ENCODE results near the gene IDH3G. TPM values are rescaled to one million over a fixed set of nuclear protein-coding genes. Genes with fewer than 3 reads are reported as not detected.
"Not testable (repeated sequence)": the region's sequence is repeated elsewhere in the genome, so short reads cannot be mapped to it uniquely, and the experiment has no call there.

Gene IDH3G
- total RNA-seq, 1 donor from 2014 or later, result 118 TPM

- intact Hi-C loops (cut with DNase I), result no loop called here
- H3K9me3 ChIP-seq, result no peaks in the 10 kb centered on the region
- peak overlapping the region; percentile 13 to 24 for H3K4me3 ChIP-seq
- H3K4me1 ChIP-seq, result peaks cover 5% of the 10 kb centered on the region
- peak overlapping the region; percentile 15 for H3K27ac ChIP-seq
- TF ChIP-seq POLR2AphosphoS5 (IDR thresholded peaks at IDR 0.05; ENCODE audit: insufficient read depth in 1 of 2, low read depth in 1 of 2), result peak in 1 of 2 donors; percentile 6
- TF ChIP-seq POLR2A (IDR thresholded peaks at IDR 0.05), result no peak
- TF ChIP-seq CTCF (IDR thresholded peaks at IDR 0.05), result no peak
- H3K27me3 ChIP-seq, result no peaks in the 10 kb centered on the region
- H3K36me3 ChIP-seq, result no peaks in the 10 kb centered on the region
- DNase-seq (ENCODE audit: extremely low spot score in 2 of 2), result no peak
Measured at GRCh38 chrX:153744210-153745066, 49.7 kb downstream of the IDH3G start.

- H3K4me3 ChIP-seq, result peak overlapping the region; percentile 13 to 24
- H3K27me3 ChIP-seq; H3K4me1 ChIP-seq; H3K9me3 ChIP-seq; intact Hi-C loops (cut with DNase I); H3K36me3 ChIP-seq: not testable (repeated sequence)
- peak in 1 of 2 donors; percentile 10 for TF ChIP-seq POLR2AphosphoS5 (IDR thresholded peaks at IDR 0.05; ENCODE audit: insufficient read depth in 1 of 2, low read depth in 1 of 2)
- H3K27ac ChIP-seq, result peak overlapping the region; percentile 15
- DNase-seq (ENCODE audit: extremely low spot score in 2 of 2), result peak in 1 of 2 donors; percentile 86
Measured at GRCh38 chrX:153743468-153744209, 50.5 kb downstream of the IDH3G start.

GRCh38 chrX:153742796-153743467, 51.2 kb downstream of the IDH3G start:
- DNase-seq (ENCODE audit: extremely low spot score in 2 of 2); H3K36me3 ChIP-seq; H3K27me3 ChIP-seq; H3K4me1 ChIP-seq; H3K9me3 ChIP-seq; intact Hi-C loops (cut with DNase I); H3K4me3 ChIP-seq: not testable (repeated sequence)
- peak overlapping the region; percentile 15 for H3K27ac ChIP-seq

- H3K27ac ChIP-seq; H3K4me3 ChIP-seq; H3K27me3 ChIP-seq; H3K9me3 ChIP-seq; intact Hi-C loops (cut with DNase I); DNase-seq (ENCODE audit: extremely low spot score in 2 of 2); H3K4me1 ChIP-seq; H3K36me3 ChIP-seq: not testable (repeated sequence)
Measured at GRCh38 chrX:153742111-153742510, 52.1 kb downstream of the IDH3G start.

GRCh38 chrX:153741446-153741845, 52.7 kb downstream of the IDH3G start:
- no peak for DNase-seq (ENCODE audit: extremely low spot score in 2 of 2)
- intact Hi-C loops (cut with DNase I), result no loop called here
- Histone ChIP-seq H3K27ac (no peak overlapping the region), H3K4me1 (peaks cover 5% of the 10 kb centered on the region), H3K9me3 (no peaks in the 10 kb centered on the region), H3K36me3 (no peaks in the 10 kb centered on the region), H3K27me3 (no peaks in the 10 kb centered on the region), H3K4me3 (no peak overlapping the region)
- no peak for TF ChIP-seq CTCF (IDR thresholded peaks at IDR 0.05)
- TF ChIP-seq POLR2A (IDR thresholded peaks at IDR 0.05), result no peak
- TF ChIP-seq POLR2AphosphoS5 (IDR thresholded peaks at IDR 0.05; ENCODE audit: insufficient read depth in 1 of 2, low read depth in 1 of 2), result no peak

GRCh38 chrX:153740631-153741222, 53.4 kb downstream of the IDH3G start:
- intact Hi-C loops (cut with DNase I), result no loop called here
- no peak for TF ChIP-seq POLR2AphosphoS5 (IDR thresholded peaks at IDR 0.05; ENCODE audit: insufficient read depth in 1 of 2, low read depth in 1 of 2)
- no peak for TF ChIP-seq CTCF (IDR thresholded peaks at IDR 0.05)
- TF ChIP-seq POLR2A (IDR thresholded peaks at IDR 0.05), result no peak
- no peak overlapping the region for H3K27ac ChIP-seq
- peaks cover 5% of the 10 kb centered on the region for H3K4me1 ChIP-seq
- no peaks in the 10 kb centered on the region for H3K36me3 ChIP-seq
- H3K9me3 ChIP-seq, result no peaks in the 10 kb centered on the region
- no peaks in the 10 kb centered on the region for H3K27me3 ChIP-seq
- no peak for DNase-seq (ENCODE audit: extremely low spot score in 2 of 2)
- no peak overlapping the region for H3K4me3 ChIP-seq
